HepG2 (cell line): ENCODE results near the gene LRRC8C. TPM values are rescaled to one million over a fixed set of nuclear protein-coding genes. Genes with fewer than 3 reads are reported as not detected.
A peak's percentile ranks its signal among the peaks of the same experiment; 100 is the strongest.

Source experiments
- ATAD3A ChIP-seq: sonication (generic); formaldehyde crosslinking; IDR thresholded peaks from 2 replicates; pipeline ENCODE4 v1.4.0; 2020; ENCODE audit warnings: missing genetic modification reagents
- EHMT2 ChIP-seq: fragments of 200-600 bp; sonication (generic); IDR thresholded peaks from 2 replicates; pipeline ENCODE4 v1.7.0; 2017; ENCODE audit warnings: antibody characterized with exemption, low read depth, low read length, borderline replicate concordance
- FOXP1 ChIP-seq, 2 experiments: fragments of 450-650 bp in 1 of 2; IDR thresholded peaks; 2 replicates each; pipeline ENCODE4 v1.6.1; 2017 to 2018; ENCODE audit warnings: antibody characterized with exemption in 1 of 2
- PCBP1 ChIP-seq: fragments of 200-400 bp; formaldehyde crosslinking; IDR thresholded peaks from 2 replicates; pipeline ENCODE4 v1.6.1; 2017; ENCODE audit warnings: mild to moderate bottlenecking, low read depth, low read length, borderline replicate concordance
- PRMT3 ChIP-seq: sonication (generic); formaldehyde crosslinking; IDR thresholded peaks from 2 replicates; pipeline ENCODE4 v1.8.1; 2022; ENCODE audit warnings: low read depth, mild to moderate bottlenecking, moderate library complexity, missing genetic modification reagents, borderline replicate concordance
- REPIN1 ChIP-seq: sonication (generic); formaldehyde crosslinking; IDR thresholded peaks from 2 replicates; pipeline ENCODE4 v1.8.0; 2022; ENCODE audit warnings: missing genetic modification reagents, low read depth, mild to moderate bottlenecking, borderline replicate concordance
- SNAPC2 ChIP-seq: sonication (generic); formaldehyde crosslinking; IDR thresholded peaks from 2 replicates; pipeline ENCODE4 v1.8.1; 2022; ENCODE audit warnings: mild to moderate bottlenecking, missing genetic modification reagents
- ZBTB42 ChIP-seq: sonication (generic); formaldehyde crosslinking; IDR thresholded peaks from 2 replicates; pipeline ENCODE4 v1.5.0; 2020; ENCODE audit warnings: mild to moderate bottlenecking, missing genetic modification reagents
- ZNF160 ChIP-seq: sonication (generic); formaldehyde crosslinking; IDR thresholded peaks from 2 replicates; pipeline ENCODE4 v1.8.0; 2022; ENCODE audit warnings: mild to moderate bottlenecking, inconsistent platforms, missing genetic modification reagents
- ZNF510 ChIP-seq: sonication (generic); formaldehyde crosslinking; IDR thresholded peaks from 2 replicates; pipeline ENCODE4 v1.4.0; 2020; ENCODE audit warnings: low read depth, mild to moderate bottlenecking, missing genetic modification reagents
- ZNF709 ChIP-seq: sonication (generic); formaldehyde crosslinking; IDR thresholded peaks from 2 replicates; pipeline ENCODE4 v1.5.0; 2020; ENCODE audit warnings: mild to moderate bottlenecking, missing genetic modification reagents
- ZSCAN12 ChIP-seq: sonication (generic); formaldehyde crosslinking; IDR thresholded peaks from 2 replicates; pipeline ENCODE4 v1.9.0; 2021; ENCODE audit warnings: mild to moderate bottlenecking, missing genetic modification reagents
- polyA plus RNA-seq, 8 experiments: library from polyadenylated mRNA; depleted of rRNA in 3 of 8; stranded (reverse) in 7 of 8; unstranded in 1 of 8; fragments of >200 nt; fragmentation: Illumina TruSeq in 4 of 8; extraction: Trizol in 4 of 8; gene quantifications; 2 replicates each; pipeline versions ENCODE4 v1.2.1 to v1.2.3, GENCODE V29; 2011 to 2016; ENCODE audit warnings: low read depth in 4 of 8, missing spikeins in 1 of 8, mixed read lengths in 1 of 8; ENCODE audit not compliant: insufficient read depth in 1 of 8
- total RNA-seq, 5 experiments: library from RNA; depleted of rRNA; stranded (reverse); fragments of >200 nt; fragmentation: Illumina TruSeq; extraction: Trizol; gene quantifications; 2 replicates each; pipeline ENCODE4 v1.2.3, GENCODE V29; 2016; ENCODE audit warnings: low read depth in 1 of 5
- TF ChIP-seq, protein P1 (sequence below): sonication (generic); formaldehyde crosslinking; IDR thresholded peaks from 2 replicates; pipeline ENCODE4 v1.4.0; 2020; ENCODE audit warnings: missing genetic modification reagents
- TF ChIP-seq, protein P2 (sequence below): IDR thresholded peaks from 2 replicates; pipeline ENCODE4 v1.6.1; 2012; ENCODE audit warnings: inconsistent platforms
- TF ChIP-seq, protein P3 (sequence below): sonication (generic); formaldehyde crosslinking; IDR thresholded peaks from 2 replicates; pipeline ENCODE4 v1.4.0; 2020; ENCODE audit warnings: missing genetic modification reagents
- TF ChIP-seq, protein P4 (sequence below): sonication (generic); formaldehyde crosslinking; IDR thresholded peaks from 2 replicates; pipeline ENCODE4 v1.4.0; 2020; ENCODE audit warnings: missing genetic modification reagents; ENCODE audit errors: not compliant biosample characterization
- TF ChIP-seq, protein P5 (sequence below): sonication (generic); formaldehyde crosslinking; IDR thresholded peaks from 2 replicates; pipeline ENCODE4 v1.5.1; 2020; ENCODE audit warnings: missing genetic modification reagents, mild to moderate bottlenecking, borderline replicate concordance
- TF ChIP-seq, protein P6 (sequence below): sonication (generic); formaldehyde crosslinking; IDR thresholded peaks from 2 replicates; pipeline ENCODE4 v1.8.1; 2023; ENCODE audit warnings: mild to moderate bottlenecking, missing genetic modification reagents
- TF ChIP-seq, protein P7 (sequence below): IDR thresholded peaks from 2 replicates; pipeline ENCODE4 v1.6.1; 2016; ENCODE audit warnings: control low read depth

The LRRC8C gene
- total and polyA plus RNA-seq, 2 of the 13 experiments (the other 11 are each of a cell fraction or from before 2014, with no cell fraction given) = 0.22 to 0.32 TPM

DNA sequence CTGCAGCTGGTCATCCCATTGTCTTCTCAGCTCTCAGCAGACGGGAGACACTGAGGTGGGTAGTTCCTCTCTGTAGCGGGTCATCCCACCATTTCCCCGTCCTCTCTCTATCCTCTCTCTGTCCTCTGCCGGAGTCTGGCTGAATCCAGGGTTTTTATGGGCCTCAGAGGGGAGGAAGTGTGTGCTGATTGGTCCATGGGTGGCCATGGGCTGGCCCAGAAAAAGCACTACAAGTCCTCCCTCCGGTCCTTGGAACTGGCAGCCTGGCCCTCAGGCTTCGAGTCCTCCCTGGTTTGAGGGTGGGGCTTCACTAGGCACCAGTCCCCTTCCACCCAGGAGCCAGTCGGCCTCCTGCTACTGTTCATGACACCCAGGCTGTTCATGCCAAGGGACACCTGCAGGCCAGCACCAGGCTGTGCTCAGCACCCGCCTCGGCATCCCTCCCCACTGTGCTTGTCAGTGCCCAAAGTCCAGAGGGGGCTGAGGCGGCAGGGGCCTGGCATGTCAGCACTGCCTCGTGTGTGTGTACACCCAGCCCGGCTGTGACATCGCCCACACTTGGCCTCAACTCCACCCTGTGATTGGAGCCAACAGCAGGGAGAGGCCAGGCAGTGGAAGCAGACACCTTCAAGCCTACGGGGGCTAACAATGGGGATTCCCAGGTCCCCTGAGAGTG is 23.0 kb upstream of the LRRC8C start (continued):
- TF ChIP-seq, protein P1, sequence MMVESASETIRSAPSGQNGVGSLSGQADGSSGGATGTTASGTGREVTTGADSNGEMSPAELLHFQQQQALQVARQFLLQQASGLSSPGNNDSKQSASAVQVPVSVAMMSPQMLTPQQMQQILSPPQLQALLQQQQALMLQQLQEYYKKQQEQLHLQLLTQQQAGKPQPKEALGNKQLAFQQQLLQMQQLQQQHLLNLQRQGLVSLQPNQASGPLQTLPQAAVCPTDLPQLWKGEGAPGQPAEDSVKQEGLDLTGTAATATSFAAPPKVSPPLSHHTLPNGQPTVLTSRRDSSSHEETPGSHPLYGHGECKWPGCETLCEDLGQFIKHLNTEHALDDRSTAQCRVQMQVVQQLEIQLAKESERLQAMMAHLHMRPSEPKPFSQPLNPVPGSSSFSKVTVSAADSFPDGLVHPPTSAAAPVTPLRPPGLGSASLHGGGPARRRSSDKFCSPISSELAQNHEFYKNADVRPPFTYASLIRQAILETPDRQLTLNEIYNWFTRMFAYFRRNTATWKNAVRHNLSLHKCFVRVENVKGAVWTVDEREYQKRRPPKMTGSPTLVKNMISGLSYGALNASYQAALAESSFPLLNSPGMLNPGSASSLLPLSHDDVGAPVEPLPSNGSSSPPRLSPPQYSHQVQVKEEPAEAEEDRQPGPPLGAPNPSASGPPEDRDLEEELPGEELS (CRISPR knock-in tag) = no peak
- TF ChIP-seq, protein P2, sequence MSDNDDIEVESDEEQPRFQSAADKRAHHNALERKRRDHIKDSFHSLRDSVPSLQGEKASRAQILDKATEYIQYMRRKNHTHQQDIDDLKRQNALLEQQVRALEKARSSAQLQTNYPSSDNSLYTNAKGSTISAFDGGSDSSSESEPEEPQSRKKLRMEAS = peak; percentile 73
- TF ChIP-seq PRMT3 (no peak), EHMT2 (no peak), ZNF160 (CRISPR knock-in tag) (no peak), ZSCAN12 (CRISPR knock-in tag) (no peak), FOXP1 (IDR thresholded peaks at IDR 0.05) (no peak), FOXP1 (CRISPR knock-in tag; IDR thresholded peaks at IDR 0.05) (no peak), PCBP1 (no peak), REPIN1 (0 out of 2 replicates have a peak, but pooled peaks have one; percentile 31), ZNF510 (CRISPR knock-in tag) (no peak), ZNF709 (no peak), ATAD3A (CRISPR knock-in tag) (no peak), SNAPC2 (CRISPR knock-in tag) (no peak), ZBTB42 (CRISPR knock-in tag) (no peak)
- TF ChIP-seq, protein P3, sequence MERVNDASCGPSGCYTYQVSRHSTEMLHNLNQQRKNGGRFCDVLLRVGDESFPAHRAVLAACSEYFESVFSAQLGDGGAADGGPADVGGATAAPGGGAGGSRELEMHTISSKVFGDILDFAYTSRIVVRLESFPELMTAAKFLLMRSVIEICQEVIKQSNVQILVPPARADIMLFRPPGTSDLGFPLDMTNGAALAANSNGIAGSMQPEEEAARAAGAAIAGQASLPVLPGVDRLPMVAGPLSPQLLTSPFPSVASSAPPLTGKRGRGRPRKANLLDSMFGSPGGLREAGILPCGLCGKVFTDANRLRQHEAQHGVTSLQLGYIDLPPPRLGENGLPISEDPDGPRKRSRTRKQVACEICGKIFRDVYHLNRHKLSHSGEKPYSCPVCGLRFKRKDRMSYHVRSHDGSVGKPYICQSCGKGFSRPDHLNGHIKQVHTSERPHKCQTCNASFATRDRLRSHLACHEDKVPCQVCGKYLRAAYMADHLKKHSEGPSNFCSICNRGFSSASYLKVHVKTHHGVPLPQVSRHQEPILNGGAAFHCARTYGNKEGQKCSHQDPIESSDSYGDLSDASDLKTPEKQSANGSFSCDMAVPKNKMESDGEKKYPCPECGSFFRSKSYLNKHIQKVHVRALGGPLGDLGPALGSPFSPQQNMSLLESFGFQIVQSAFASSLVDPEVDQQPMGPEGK (CRISPR knock-in tag) = peak; percentile 83
- TF ChIP-seq, protein P4, sequence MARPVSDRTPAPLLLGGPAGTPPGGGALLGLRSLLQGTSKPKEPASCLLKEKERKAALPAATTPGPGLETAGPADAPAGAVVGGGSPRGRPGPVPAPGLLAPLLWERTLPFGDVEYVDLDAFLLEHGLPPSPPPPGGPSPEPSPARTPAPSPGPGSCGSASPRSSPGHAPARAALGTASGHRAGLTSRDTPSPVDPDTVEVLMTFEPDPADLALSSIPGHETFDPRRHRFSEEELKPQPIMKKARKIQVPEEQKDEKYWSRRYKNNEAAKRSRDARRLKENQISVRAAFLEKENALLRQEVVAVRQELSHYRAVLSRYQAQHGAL = no peak
- TF ChIP-seq, protein P5, sequence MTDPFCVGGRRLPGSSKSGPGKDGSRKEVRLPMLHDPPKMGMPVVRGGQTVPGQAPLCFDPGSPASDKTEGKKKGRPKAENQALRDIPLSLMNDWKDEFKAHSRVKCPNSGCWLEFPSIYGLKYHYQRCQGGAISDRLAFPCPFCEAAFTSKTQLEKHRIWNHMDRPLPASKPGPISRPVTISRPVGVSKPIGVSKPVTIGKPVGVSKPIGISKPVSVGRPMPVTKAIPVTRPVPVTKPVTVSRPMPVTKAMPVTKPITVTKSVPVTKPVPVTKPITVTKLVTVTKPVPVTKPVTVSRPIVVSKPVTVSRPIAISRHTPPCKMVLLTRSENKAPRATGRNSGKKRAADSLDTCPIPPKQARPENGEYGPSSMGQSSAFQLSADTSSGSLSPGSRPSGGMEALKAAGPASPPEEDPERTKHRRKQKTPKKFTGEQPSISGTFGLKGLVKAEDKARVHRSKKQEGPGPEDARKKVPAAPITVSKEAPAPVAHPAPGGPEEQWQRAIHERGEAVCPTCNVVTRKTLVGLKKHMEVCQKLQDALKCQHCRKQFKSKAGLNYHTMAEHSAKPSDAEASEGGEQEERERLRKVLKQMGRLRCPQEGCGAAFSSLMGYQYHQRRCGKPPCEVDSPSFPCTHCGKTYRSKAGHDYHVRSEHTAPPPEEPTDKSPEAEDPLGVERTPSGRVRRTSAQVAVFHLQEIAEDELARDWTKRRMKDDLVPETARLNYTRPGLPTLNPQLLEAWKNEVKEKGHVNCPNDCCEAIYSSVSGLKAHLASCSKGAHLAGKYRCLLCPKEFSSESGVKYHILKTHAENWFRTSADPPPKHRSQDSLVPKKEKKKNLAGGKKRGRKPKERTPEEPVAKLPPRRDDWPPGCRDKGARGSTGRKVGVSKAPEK (CRISPR knock-in tag) = no peak
- TF ChIP-seq, protein P6, sequence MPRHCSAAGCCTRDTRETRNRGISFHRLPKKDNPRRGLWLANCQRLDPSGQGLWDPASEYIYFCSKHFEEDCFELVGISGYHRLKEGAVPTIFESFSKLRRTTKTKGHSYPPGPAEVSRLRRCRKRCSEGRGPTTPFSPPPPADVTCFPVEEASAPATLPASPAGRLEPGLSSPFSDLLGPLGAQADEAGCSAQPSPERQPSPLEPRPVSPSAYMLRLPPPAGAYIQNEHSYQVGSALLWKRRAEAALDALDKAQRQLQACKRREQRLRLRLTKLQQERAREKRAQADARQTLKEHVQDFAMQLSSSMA (CRISPR knock-in tag) = no peak
- TF ChIP-seq, protein P7, sequence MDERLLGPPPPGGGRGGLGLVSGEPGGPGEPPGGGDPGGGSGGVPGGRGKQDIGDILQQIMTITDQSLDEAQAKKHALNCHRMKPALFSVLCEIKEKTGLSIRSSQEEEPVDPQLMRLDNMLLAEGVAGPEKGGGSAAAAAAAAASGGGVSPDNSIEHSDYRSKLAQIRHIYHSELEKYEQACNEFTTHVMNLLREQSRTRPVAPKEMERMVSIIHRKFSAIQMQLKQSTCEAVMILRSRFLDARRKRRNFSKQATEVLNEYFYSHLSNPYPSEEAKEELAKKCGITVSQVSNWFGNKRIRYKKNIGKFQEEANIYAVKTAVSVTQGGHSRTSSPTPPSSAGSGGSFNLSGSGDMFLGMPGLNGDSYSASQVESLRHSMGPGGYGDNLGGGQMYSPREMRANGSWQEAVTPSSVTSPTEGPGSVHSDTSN (CRISPR knock-in tag) = no peak
